Mucosa of descending colon (tissue), 3 donors: ENCODE results near the gene GNAT3. TPM values are rescaled to one million over a fixed set of nuclear protein-coding genes. Genes with fewer than 3 reads are reported as not detected.

Experiments used
- ATAC-seq: fragments of 200-7000 bp; cut with Tn5 transposase; one replicate; pipeline ENCODE4 v1.9.1; 2020; ENCODE audit warnings: mild to moderate bottlenecking, moderate library complexity
- DNase-seq, 3 donors: peaks; one replicate each; pipeline ENCODE4 v3.0.0-alpha.2; 2020
- H3K36me3 ChIP-seq: fragments of 200-600 bp; one replicate; pipeline ENCODE4 v1.8.0; 2021; ENCODE audit warnings: low read depth, mild to moderate bottlenecking
- H3K4me1 ChIP-seq: fragments of 200-600 bp; one replicate; pipeline ENCODE4 v1.8.0; 2021; ENCODE audit warnings: low read depth, mild to moderate bottlenecking
- H3K4me3 ChIP-seq: fragments of 200-600 bp; one replicate; pipeline ENCODE4 v1.8.0; 2021; ENCODE audit warnings: mild to moderate bottlenecking
- H3K9me3 ChIP-seq: fragments of 200-600 bp; one replicate; pipeline ENCODE4 v1.8.0; 2021; ENCODE audit warnings: mild to moderate bottlenecking
- CTCF ChIP-seq: fragments of 200-600 bp; IDR thresholded peaks from one replicate; pipeline ENCODE4 v1.8.0; 2022; ENCODE audit warnings: antibody characterized with exemption, mild to moderate bottlenecking
- intact Hi-C, 2 donors: fragments of 100-400 bp; cut with DNase I in 1 of 2; cut with micrococcal nuclease in 1 of 2; formaldehyde crosslinking; loops; one replicate each; pipeline versions ENCODE4 v1.11.0 to v1.11.1; 2022; cut with DNase I, micrococcal nuclease
- total RNA-seq, 3 donors: library from RNA; stranded (reverse); fragmentation: NEBNext Ultra II Directional in 2 of 3; extraction: Animal tissue kit (Norgen Biotek cat#: 25700) in 2 of 3; gene quantifications; one replicate each; pipeline versions ENCODE4 v1.2.1 to v1.2.4, GENCODE V29; 2021 to 2023
- donor health status: DM: no; HTN: no; CAD: no; lungs with moderate emphysema.
- donor health status: DM: no; HTN: no; CAD: no.
- donor health status: DM: no; HTN: yes; CAD: no.

Gene GNAT3
- total RNA-seq, 3 donors from 2014 or later: not detected

DNA sequence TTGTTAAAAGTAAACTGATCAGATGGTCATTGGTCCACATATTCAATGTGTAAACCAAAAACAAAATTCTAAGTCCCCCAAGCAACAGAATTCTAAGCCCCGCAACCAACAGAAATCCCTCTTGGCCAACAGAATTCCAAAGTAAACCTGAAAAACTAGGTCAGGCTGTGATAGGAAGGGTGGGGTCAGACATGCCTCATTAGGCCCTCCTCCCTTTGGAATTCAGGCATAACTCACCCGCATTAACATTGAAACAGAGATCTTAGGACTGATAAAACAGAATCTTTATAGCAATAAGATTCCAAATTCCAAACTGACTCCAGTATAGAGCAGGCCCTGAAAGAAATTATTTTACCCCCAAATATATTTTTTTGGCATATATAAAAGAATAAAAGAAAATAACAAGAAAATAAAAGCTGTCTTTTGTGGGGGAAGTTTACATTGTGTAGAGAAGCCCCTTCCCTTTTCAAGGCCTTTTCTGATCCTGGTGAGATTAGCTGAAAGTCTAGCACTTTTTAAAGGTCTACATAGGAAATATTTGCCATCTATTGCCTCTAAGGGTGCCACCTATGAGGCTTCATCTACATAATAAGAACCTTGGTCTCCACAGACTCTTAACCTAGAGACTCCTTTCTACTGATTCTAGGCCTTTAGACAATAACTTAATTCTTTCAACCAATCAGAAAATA lies 30.5 kb downstream of the GNAT3 start:
- DNase-seq: no peak

DNA sequence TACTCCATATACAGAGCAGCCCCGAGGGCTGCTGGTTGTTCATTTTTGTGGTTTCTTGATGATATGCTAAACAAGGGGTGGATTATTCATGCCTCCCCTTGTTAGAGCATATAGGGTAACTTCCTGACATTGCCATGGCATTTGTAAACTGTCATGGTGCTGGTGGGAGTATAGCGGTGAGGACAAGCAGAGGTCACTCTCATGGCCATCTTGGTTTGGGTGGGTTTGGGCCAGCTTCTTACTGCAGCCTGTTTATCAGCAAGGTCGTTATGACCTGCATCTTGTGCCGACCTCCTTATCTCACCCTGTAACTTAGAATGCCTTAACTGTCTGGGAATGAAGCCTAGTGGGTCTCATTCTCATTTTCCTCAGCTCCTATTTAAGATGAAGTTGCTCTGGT lies 31.3 kb downstream of the GNAT3 start:
- Histone ChIP-seq H3K4me3 (no peak overlapping the region), H3K9me3 (no peaks in the 10 kb centered on the region), H3K4me1 (no peaks in the 10 kb centered on the region), H3K36me3 (no peaks in the 10 kb centered on the region)
- no peak for TF ChIP-seq CTCF
- no peak for DNase-seq
- no peak for ATAC-seq
- intact Hi-C loops: no loop called here

More for the DNA sequence above, 30.5 kb downstream of the GNAT3 start:
- no peak overlapping the region for H3K4me3 ChIP-seq
- H3K9me3 ChIP-seq: no peaks in the 10 kb centered on the region
- ATAC-seq: no peak
- H3K4me1 ChIP-seq: no peaks in the 10 kb centered on the region
- TF ChIP-seq CTCF: no peak
- intact Hi-C loops: no loop called here
- H3K36me3 ChIP-seq: no peaks in the 10 kb centered on the region

- TF ChIP-seq CTCF: no peak
- no peaks in the 10 kb centered on the region for H3K36me3 ChIP-seq
- DNase-seq (no peak), ATAC-seq (no peak)
- H3K4me1 ChIP-seq: no peaks in the 10 kb centered on the region
- intact Hi-C loops: no loop called here
- H3K4me3 ChIP-seq: no peak overlapping the region
- no peaks in the 10 kb centered on the region for H3K9me3 ChIP-seq
Measured at GRCh38 chr7:80478683-80479082, 33.2 kb downstream of the GNAT3 start.

DNA sequence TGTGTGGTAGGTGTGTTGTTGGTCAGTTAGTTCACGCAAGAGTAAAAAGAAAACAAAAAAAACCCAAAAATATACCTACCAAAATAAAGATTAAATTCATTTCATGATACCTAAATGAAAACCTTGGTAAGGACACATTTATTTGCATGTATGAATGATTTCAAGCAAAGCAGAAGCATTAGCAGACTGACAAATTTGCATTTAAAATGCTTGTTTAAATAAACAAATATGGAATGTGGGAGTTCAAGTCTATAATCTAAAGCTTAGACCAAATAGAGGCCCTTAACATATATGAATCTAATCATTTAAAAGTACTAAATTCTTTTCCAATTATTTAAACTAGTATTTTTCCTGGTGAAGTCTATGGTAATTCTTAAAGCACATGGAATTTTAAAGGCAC lies 35.8 kb downstream of the GNAT3 start:
- ATAC-seq: no peak
- H3K36me3 ChIP-seq: no peaks in the 10 kb centered on the region
- TF ChIP-seq CTCF: no peak
- H3K4me3 ChIP-seq: no peak overlapping the region
- no peaks in the 10 kb centered on the region for H3K9me3 ChIP-seq
- DNase-seq: no peak
- H3K4me1 ChIP-seq: no peaks in the 10 kb centered on the region
- intact Hi-C loops: no loop called here

DNA sequence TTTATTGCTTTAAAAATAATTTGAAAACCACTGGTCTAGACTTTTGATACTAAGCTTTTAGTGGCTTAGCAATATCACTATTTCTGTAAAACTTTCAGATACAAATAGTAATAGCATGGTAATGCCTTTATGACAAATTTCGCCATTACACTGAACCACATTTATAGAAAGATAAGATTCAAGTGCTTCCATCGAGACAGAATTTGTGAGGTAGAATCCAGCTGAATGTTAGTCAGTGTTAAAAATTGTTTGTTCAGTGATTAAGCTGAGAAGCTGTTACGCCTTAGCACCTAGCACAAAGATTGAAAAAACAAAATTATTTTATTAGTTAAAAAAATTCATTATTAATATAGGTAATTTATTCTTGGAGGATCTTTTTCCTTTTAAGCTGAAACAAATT lies 36.5 kb downstream of the GNAT3 start:
- ATAC-seq (no peak), DNase-seq (no peak)
- Histone ChIP-seq H3K4me3 (no peak overlapping the region), H3K36me3 (no peaks in the 10 kb centered on the region), H3K9me3 (no peaks in the 10 kb centered on the region), H3K4me1 (no peaks in the 10 kb centered on the region)
- TF ChIP-seq CTCF: no peak
- intact Hi-C loops: no loop called here

- no peak for TF ChIP-seq CTCF
- Histone ChIP-seq H3K9me3 (no peaks in the 10 kb centered on the region), H3K4me3 (no peak overlapping the region), H3K4me1 (no peaks in the 10 kb centered on the region), H3K36me3 (no peaks in the 10 kb centered on the region)
- ATAC-seq (no peak), DNase-seq (no peak)
- intact Hi-C loops: no loop called here
Measured at GRCh38 chr7:80473751-80474150, 38.1 kb downstream of the GNAT3 start.
